Kidney (tissue), 14 donors: ENCODE measurements around the gene SNAI3. TPM values are rescaled to one million over a fixed set of nuclear protein-coding genes. Genes with fewer than 3 reads are reported as not detected.

Experiments used
- DNase-seq, 5 donors: peaks; one replicate each; pipeline ENCODE4 v3.0.0-alpha.2; 2013 to 2020
- FAIRE-seq: peaks from 2 replicates; lab custom pipeline; 2012; peaks lifted over from hg19 to GRCh38; lab: Jason Lieb, UNC
- H3K27ac ChIP-seq, 2 donors: one replicate each; pipeline ENCODE4 v1.7.0; 2013; ENCODE audit warnings: low read depth in 2 of 2, low read length in 2 of 2, inconsistent platforms in 1 of 2
- H3K27me3 ChIP-seq: one replicate; pipeline ENCODE4 v1.7.1; 2013; ENCODE audit warnings: low read length, inconsistent platforms; ENCODE audit not compliant: control insufficient read depth, insufficient read depth
- H3K36me3 ChIP-seq, 3 donors: one replicate each; pipeline versions ENCODE4 v1.7.0 to v1.7.1; 2013; ENCODE audit warnings: low read length in 3 of 3, control low read depth in 1 of 3, inconsistent platforms in 1 of 3; ENCODE audit not compliant: insufficient read depth in 3 of 3, control insufficient read depth in 2 of 3
- H3K4me1 ChIP-seq, 3 donors: one replicate each; pipeline versions ENCODE4 v1.7.0 to v1.7.1; 2013; ENCODE audit warnings: low read length in 3 of 3, inconsistent platforms in 1 of 3, low read depth in 1 of 3; ENCODE audit not compliant: control insufficient read depth in 2 of 3, insufficient read depth in 2 of 3
- H3K4me3 ChIP-seq, 3 donors: one replicate each; pipeline versions ENCODE4 v1.7.0 to v1.8.1; 2013; ENCODE audit warnings: low read length in 3 of 3, control low read depth in 1 of 3, inconsistent platforms in 1 of 3
- H3K9ac ChIP-seq, 3 donors: one replicate each; pipeline versions ENCODE4 v1.7.0 to v1.7.1; 2013; ENCODE audit warnings: low read length in 3 of 3, control low read depth in 1 of 3, inconsistent platforms in 1 of 3
- H3K9me3 ChIP-seq, 3 donors: one replicate each; pipeline versions ENCODE4 v1.7.0 to v1.7.1; 2013; ENCODE audit warnings: low read length in 3 of 3, control low read depth in 1 of 3, inconsistent platforms in 1 of 3; ENCODE audit not compliant: control insufficient read depth in 2 of 3, insufficient read depth in 1 of 3
- CTCF ChIP-seq: IDR thresholded peaks from 3 replicates; pipeline ENCODE4 v1.5.1; 2012; ENCODE audit warnings: mild to moderate bottlenecking, moderate library complexity, borderline replicate concordance; ENCODE audit not compliant: insufficient read depth; ENCODE audit errors: extremely low read depth
- intact Hi-C: fragments of 100-400 bp; cut with DNase I; formaldehyde crosslinking; loops from one replicate; pipeline ENCODE4 v1.11.1; 2022
- polyA plus RNA-seq: library from polyadenylated mRNA; stranded (reverse); fragments of 350-450 nt; fragmentation: Illumina TruSeq; extraction: RNeasy Lipid Tissue Mini Kit (QIAGEN cat#74804); gene quantifications from one replicate; pipeline ENCODE4 v1.2.3, GENCODE V29; 2014; ENCODE audit warnings: low read depth, low replicate concordance; ENCODE audit not compliant: insufficient read depth
- total RNA-seq: library from RNA; stranded (reverse); fragmentation: NEBNext Ultra II Directional; extraction: Animal tissue kit (Norgen Biotek cat#: 25700); gene quantifications from one replicate; pipeline ENCODE4 v1.2.1, GENCODE V29; 2021
- donor health status: control.
- donor health status: control.
- donor health status: control.
- donor health status: control.
- donor health status: control.
- donor health status: DM: yes; HTN: yes; CAD: no.
- donor health status: Normal renal cell carcinoma (clear cell type).

The SNAI3 gene
- total and polyA plus RNA-seq, 2 donors from 2014 or later, result 0.75 to 2.3 TPM

- intact Hi-C loops, result no loop called here
- no peak for TF ChIP-seq CTCF
- Histone ChIP-seq H3K4me1 (peaks cover 0 to 34% (median 7%) of the 10 kb centered on the region in 3 donors), H3K36me3 (peaks cover 0 to 3% (median 1%) of the 10 kb centered on the region in 3 donors), H3K27me3 (no peaks in the 10 kb centered on the region), H3K9ac (peak overlapping the region in 2 of 3 donors; percentile 27 to 48), H3K27ac (no peak overlapping the region), H3K4me3 (peak overlapping the region; percentile 53 to 69 (median 53)), H3K9me3 (no peaks in the 10 kb centered on the region)
- FAIRE-seq (no peak), DNase-seq (no peak)
Observed at GRCh38 chr16:88705076-88705684, 18.9 kb upstream of the SNAI3 start.

- peaks cover 0 to 4% (median 3%) of the 10 kb centered on the region in 3 donors for H3K36me3 ChIP-seq
- H3K27me3 ChIP-seq, result no peaks in the 10 kb centered on the region
- intact Hi-C loops, result no loop called here
- no peak overlapping the region for H3K9ac ChIP-seq
- TF ChIP-seq CTCF, result no peak
- no peaks in the 10 kb centered on the region for H3K9me3 ChIP-seq
- H3K4me1 ChIP-seq, result peaks cover 0 to 40% (median 7%) of the 10 kb centered on the region in 3 donors
- H3K4me3 ChIP-seq, result peak overlapping the region in 1 of 3 donors; percentile 13
- no peak for DNase-seq
- peak overlapping the region; percentile 22 to 59 for H3K27ac ChIP-seq
- no peak for FAIRE-seq
Observed at GRCh38 chr16:88703486-88704309, 17.4 kb upstream of the SNAI3 start.

- intact Hi-C loops, result no loop called here
- Histone ChIP-seq H3K4me3 (peak overlapping the region in 1 of 3 donors; percentile 13), H3K4me1 (peaks cover 0 to 40% (median 7%) of the 10 kb centered on the region in 3 donors)
Observed at GRCh38 chr16:88702371-88703210, 16.3 kb upstream of the SNAI3 start.

More at GRCh38 chr16:88702371-88703210, 16.3 kb upstream of the SNAI3 start:
- Histone ChIP-seq H3K36me3 (peaks cover 0 to 4% (median 3%) of the 10 kb centered on the region in 3 donors), H3K9ac (no peak overlapping the region), H3K27me3 (no peaks in the 10 kb centered on the region), H3K27ac (peak overlapping the region in 1 of 2 donors; percentile 59), H3K9me3 (no peaks in the 10 kb centered on the region)
- FAIRE-seq (no peak), DNase-seq (no peak)
- no peak for TF ChIP-seq CTCF
